A549 (cell line): ENCODE measurements around the gene PLD6. TPM values are rescaled to one million over a fixed set of nuclear protein-coding genes. Genes with fewer than 3 reads are reported as not detected.

Source experiments
- ATAC-seq, 2 experiments: fragments of 200-7000 bp in 1 of 2; fragments of >200 bp in 1 of 2; cut with Nextera tagmentation in 1 of 2; cut with Tn5 transposase in 1 of 2; 3 replicates each; pipeline versions ENCODE4 v1.8.0 to v1.9.1; 2018 to 2020; ENCODE audit warnings: mild to moderate bottlenecking in 1 of 2, moderate library complexity in 1 of 2
- CTCF ChIA-PET: fragments of 300-600 bp; sonication (Branson Sonifier 250); formaldehyde crosslinking; extraction: SDS; loops from one replicate; lab custom pipeline; 2021; ENCODE audit warnings: antibody characterized with exemption, inconsistent platforms; lab: Yijun Ruan, JAX
- POLR2A ChIA-PET: fragments of 350-600 bp; formaldehyde crosslinking; extraction: SDS; loops from one replicate; lab custom pipeline; 2021; ENCODE audit warnings: antibody characterized with exemption, inconsistent platforms; lab: Yijun Ruan, JAX
- DNase-seq, 2 experiments: peaks; one replicate each; pipeline versions ENCODE4 v3.0.0 to v3.0.0-alpha.2; 2011 to 2016; ENCODE audit warnings: low read depth in 1 of 2, low spot score in 1 of 2
- FAIRE-seq: peaks from 2 replicates; lab custom pipeline; 2011; peaks lifted over from hg19 to GRCh38; lab: Jason Lieb, UNC
- H3K27ac ChIP-seq, 2 experiments: fragments of >200 bp; sonication (Bioruptor Twin); formaldehyde crosslinking; 3 replicates each; pipeline ENCODE4 v1.5.1; 2016 to 2017
- H3K4me1 ChIP-seq: fragments of >200 bp; sonication (Bioruptor Twin); formaldehyde crosslinking; 3 replicates; pipeline ENCODE4 v1.6.1; 2016
- H3K4me2 ChIP-seq: fragments of >200 bp; sonication (Bioruptor Twin); formaldehyde crosslinking; 3 replicates; pipeline ENCODE4 v1.6.1; 2016
- H3K4me3 ChIP-seq: fragments of >200 bp; sonication (Bioruptor Twin); formaldehyde crosslinking; 3 replicates; pipeline ENCODE4 v1.5.1; 2016
- H3K9me3 ChIP-seq: fragments of >200 bp; sonication (Bioruptor Twin); formaldehyde crosslinking; 3 replicates; pipeline ENCODE4 v1.6.1; 2016
- ATOH8 ChIP-seq: fragments of 250-450 bp; sonication (Bioruptor Pico); IDR thresholded peaks from 2 replicates; pipeline ENCODE4 v1.5.0; 2020; ENCODE audit warnings: low read depth, mild to moderate bottlenecking, moderate library complexity
- BHLHE40 ChIP-seq: IDR thresholded peaks from 2 replicates; pipeline ENCODE4 v1.6.1; 2012; ENCODE audit warnings: low read depth, low read length, inconsistent platforms
- CBX2 ChIP-seq: fragments of 200-600 bp; sonication (generic); IDR thresholded peaks from 2 replicates; pipeline ENCODE4 v1.6.1; 2016; ENCODE audit warnings: low read depth, mild to moderate bottlenecking, borderline replicate concordance
- CBX8 ChIP-seq: fragments of 200-600 bp; sonication (generic); IDR thresholded peaks from 2 replicates; pipeline ENCODE4 v1.6.1; 2016
- CEBPB ChIP-seq, 2 experiments: fragments of >200 bp in 1 of 2; sonication (Bioruptor Twin) in 1 of 2; formaldehyde crosslinking in 1 of 2; IDR thresholded peaks; 2 replicates each; pipeline ENCODE4 v1.6.1; 2012 to 2016
- CHD2 ChIP-seq: fragments of 150-350 bp; IDR thresholded peaks from 2 replicates; pipeline ENCODE4 v1.6.1; 2014; ENCODE audit warnings: low read length; ENCODE audit not compliant: partially characterized antibody
- CTCF ChIP-seq: fragments of >200 bp; sonication (Bioruptor Twin); formaldehyde crosslinking; IDR thresholded peaks from 3 replicates; pipeline ENCODE4 v1.5.1; 2016
- E2F6 ChIP-seq: IDR thresholded peaks from 2 replicates; pipeline ENCODE4 v1.6.1; 2012; ENCODE audit warnings: low read depth, borderline replicate concordance
- EHF ChIP-seq: fragments of 250-450 bp; sonication (Bioruptor Pico); IDR thresholded peaks from 2 replicates; pipeline ENCODE4 v1.5.0; 2020; ENCODE audit warnings: mild to moderate bottlenecking
- ELK1 ChIP-seq: fragments of 150-350 bp; IDR thresholded peaks from 2 replicates; pipeline ENCODE4 v1.6.1; 2014; ENCODE audit warnings: low read depth, mild to moderate bottlenecking, low read length
- GATA3 ChIP-seq: IDR thresholded peaks from 2 replicates; pipeline ENCODE4 v1.6.1; 2012; ENCODE audit warnings: borderline replicate concordance
- HES2 ChIP-seq: fragments of >200 bp; sonication (Bioruptor Twin); formaldehyde crosslinking; IDR thresholded peaks from 2 replicates; pipeline ENCODE4 v1.6.1; 2016
- HEYL ChIP-seq: fragments of 250-450 bp; sonication (Bioruptor Pico); IDR thresholded peaks from 2 replicates; pipeline ENCODE4 v1.8.0; 2021; ENCODE audit warnings: mild to moderate bottlenecking, moderate library complexity
- HOXB13 ChIP-seq: fragments of 250-450 bp; sonication (Bioruptor Pico); IDR thresholded peaks from 2 replicates; pipeline ENCODE4 v1.5.0; 2020; ENCODE audit warnings: low read depth, mild to moderate bottlenecking, moderate library complexity
- JUN ChIP-seq, 2 experiments: fragments of >200 bp; sonication (Bioruptor Twin); formaldehyde crosslinking; IDR thresholded peaks; 2 replicates in 1 of 2; 3 replicates in 1 of 2; pipeline ENCODE4 v1.6.1; 2016 to 2017
- JUNB ChIP-seq: fragments of >200 bp; sonication (Bioruptor Twin); formaldehyde crosslinking; IDR thresholded peaks from 2 replicates; pipeline ENCODE4 v1.6.1; 2016
- MAFK ChIP-seq: fragments of 450-650 bp; IDR thresholded peaks from 2 replicates; pipeline ENCODE4 v1.6.1; 2014; ENCODE audit not compliant: partially characterized antibody
- MAZ ChIP-seq: fragments of 150-350 bp; IDR thresholded peaks from 2 replicates; pipeline ENCODE4 v1.6.1; 2014; ENCODE audit warnings: antibody characterized with exemption, low read depth, low read length, borderline replicate concordance
- NPAS2 ChIP-seq: fragments of 250-450 bp; sonication (Bioruptor Pico); IDR thresholded peaks from 2 replicates; pipeline ENCODE4 v1.8.0; 2022; ENCODE audit warnings: mild to moderate bottlenecking, moderate library complexity, borderline replicate concordance
- NR3C1 ChIP-seq: fragments of >200 bp; sonication (Bioruptor Twin); formaldehyde crosslinking; IDR thresholded peaks from 3 replicates; pipeline ENCODE4 v1.6.1; 2017
- PBX3 ChIP-seq: IDR thresholded peaks from 2 replicates; pipeline ENCODE4 v1.6.1; 2012
- RAD21 ChIP-seq, 2 experiments: fragments of >200 bp in 1 of 2; sonication (Bioruptor Twin) in 1 of 2; formaldehyde crosslinking in 1 of 2; IDR thresholded peaks in 1 of 2; conservative IDR thresholded peaks in 1 of 2; 2 replicates in 1 of 2; 3 replicates in 1 of 2; pipeline ENCODE4 v1.6.1; 2012 to 2018; ENCODE audit warnings: inconsistent platforms in 1 of 2
- RARB ChIP-seq: fragments of 250-450 bp; sonication (Bioruptor Pico); IDR thresholded peaks from 2 replicates; pipeline ENCODE4 v1.8.0; 2021; ENCODE audit warnings: mild to moderate bottlenecking, moderate library complexity
- RNF2 ChIP-seq: fragments of 200-600 bp; sonication (generic); IDR thresholded peaks from 2 replicates; pipeline ENCODE4 v1.6.1; 2016; ENCODE audit warnings: low read depth, mild to moderate bottlenecking, antibody characterized with exemption, moderate library complexity, borderline replicate concordance
- SMC3 ChIP-seq: fragments of >200 bp; sonication (Bioruptor Twin); formaldehyde crosslinking; IDR thresholded peaks from 3 replicates; pipeline ENCODE4 v1.6.1; 2018; ENCODE audit warnings: inconsistent platforms
- SREBF2 ChIP-seq: fragments of 450-650 bp; IDR thresholded peaks from 2 replicates; pipeline ENCODE4 v1.6.1; 2014; ENCODE audit warnings: mild to moderate bottlenecking, moderate library complexity
- USF2 ChIP-seq: fragments of 450-650 bp; IDR thresholded peaks from 2 replicates; pipeline ENCODE4 v1.6.1; 2014; ENCODE audit warnings: antibody characterized with exemption
- ZFP36 ChIP-seq: fragments of 450-650 bp; IDR thresholded peaks from 2 replicates; pipeline ENCODE4 v1.6.1; 2014; ENCODE audit warnings: borderline replicate concordance; ENCODE audit not compliant: partially characterized antibody
- ZNF302 ChIP-seq: fragments of 250-450 bp; sonication (Bioruptor Pico); IDR thresholded peaks from 2 replicates; pipeline ENCODE4 v1.9.0; 2021; ENCODE audit warnings: inconsistent platforms, mild to moderate bottlenecking, moderate library complexity
- ZSCAN20 ChIP-seq: fragments of 250-450 bp; sonication (Bioruptor Pico); IDR thresholded peaks from 2 replicates; pipeline ENCODE4 v1.8.0; 2022; ENCODE audit warnings: mild to moderate bottlenecking, moderate library complexity
- WGBS: methylation state at CpG from one replicate; pipeline ENCODE4 v1.1.6; 2017; ENCODE audit errors: missing lambda C conversion rate; 5-methylcytosine and 5-hydroxymethylcytosine counted together
- polyA plus RNA-seq, 4 experiments: library from polyadenylated mRNA; depleted of rRNA in 3 of 4; stranded (reverse); fragments of >200 nt; fragmentation: RNase III in 1 of 4; extraction: RNeasy Plus Mini Kit Qiagen cat#74134 plus additional on column Dnase treatment in 1 of 4; gene quantifications; 2 replicates in 3 of 4; 3 replicates in 1 of 4; pipeline ENCODE4 v1.2.3, GENCODE V29; 2011 to 2017

The PLD6 gene
- polyA plus RNA-seq, 2 of the 4 experiments (the other 2 are of a cell fraction): 5.6 to 5.7 TPM

GRCh38 chr17:17165666-17166308 is 40.3 kb downstream of the PLD6 start:
- CTCF ChIA-PET: interaction anchor here (0.7 to 4.0 kb wide), 4 partner anchors 10 to 483 kb away, joined by 3 to 19 read pairs (median 4); no protein-coding TSS in a partner anchor
- no peak overlapping the region for H3K4me3 ChIP-seq
- ATAC-seq: peak in 1 of 2 experiments; percentile 6; a peak in 1 of 6 replicates
- H3K27ac ChIP-seq: no peak overlapping the region
- WGBS: 95% methylated on average over 22 of the region's 23 CpGs
- DNase-seq: no peak
- no peak for FAIRE-seq
- H3K9me3 ChIP-seq: no peaks in the 10 kb centered on the region
- no peak overlapping the region for H3K4me2 ChIP-seq
- TF ChIP-seq CBX2 (no peak), HOXB13 (CRISPR knock-in tag) (no peak), ZSCAN20 (CRISPR knock-in tag) (no peak), GATA3 (no peak), EHF (CRISPR knock-in tag) (no peak), RNF2 (no peak), HES2 (no peak), RARB (no peak), ATOH8 (CRISPR knock-in tag) (no peak), CEBPB (IDR thresholded peaks at IDR 0.05) (no peak), JUN (IDR thresholded peaks at IDR 0.05) (no peak), CHD2 (no peak), ZNF302 (no peak), ZFP36 (no peak), ELK1 (no peak), BHLHE40 (no peak), CTCF (no peak), SMC3 (no peak), MAZ (no peak), CBX8 (no peak)
- TF ChIP-seq, all 56 proteins: peak for 0
- POLR2A ChIA-PET: interaction anchor here (0.6 kb wide), 1 partner anchor 23 kb away, joined by 8 read pairs; no protein-coding TSS in a partner anchor
- H3K4me1 ChIP-seq: no peaks in the 10 kb centered on the region

GRCh38 chr17:17164676-17165075 is 41.5 kb downstream of the PLD6 start:
- no peaks in the 10 kb centered on the region for H3K9me3 ChIP-seq

More at GRCh38 chr17:17164676-17165075, 41.5 kb downstream of the PLD6 start:
- no peak for ATAC-seq
- ChIA-PET CTCF (interaction anchor here (1.2 to 4.0 kb wide), 5 partner anchors 11 to 164 kb away, joined by 3 to 19 read pairs (median 6); no protein-coding TSS in a partner anchor), POLR2A (no interaction called here)
- DNase-seq: no peak
- H3K4me1 ChIP-seq: no peaks in the 10 kb centered on the region
- 95% methylated on average over 17 of the region's 17 CpGs for WGBS
- no peak overlapping the region for H3K4me3 ChIP-seq
- no peak overlapping the region for H3K27ac ChIP-seq
- no peak for FAIRE-seq
- TF ChIP-seq ZNF302: no peak
- TF ChIP-seq USF2: no peak
- no peak for TF ChIP-seq MAFK
- TF ChIP-seq SREBF2: no peak
- no peak for TF ChIP-seq NR3C1
- no peak for TF ChIP-seq PBX3
- TF ChIP-seq E2F6: no peak
- TF ChIP-seq ELK1: no peak
- TF ChIP-seq NPAS2 (CRISPR knock-in tag): no peak
- TF ChIP-seq HEYL (CRISPR knock-in tag): no peak
- no peak for TF ChIP-seq RAD21 (conservative IDR thresholded peaks at IDR 0.05 in 1 of 2, IDR thresholded peaks at IDR 0.05 in 1 of 2)
- TF ChIP-seq JUNB: no peak
- no peak overlapping the region for H3K4me2 ChIP-seq
